Activated CD4-positive, alpha-beta T cell treated with anti-CD3 and anti-CD28 coated beads, Interleukin-2, amount 50 U/mL, for 48 hours (primary cell): ENCODE data around the gene CASQ2.

Source experiments
- DNase-seq, 2 experiments: peaks; one replicate each; pipeline ENCODE4 v3.0.0-alpha.2; 2020

Gene CASQ2

DNA sequence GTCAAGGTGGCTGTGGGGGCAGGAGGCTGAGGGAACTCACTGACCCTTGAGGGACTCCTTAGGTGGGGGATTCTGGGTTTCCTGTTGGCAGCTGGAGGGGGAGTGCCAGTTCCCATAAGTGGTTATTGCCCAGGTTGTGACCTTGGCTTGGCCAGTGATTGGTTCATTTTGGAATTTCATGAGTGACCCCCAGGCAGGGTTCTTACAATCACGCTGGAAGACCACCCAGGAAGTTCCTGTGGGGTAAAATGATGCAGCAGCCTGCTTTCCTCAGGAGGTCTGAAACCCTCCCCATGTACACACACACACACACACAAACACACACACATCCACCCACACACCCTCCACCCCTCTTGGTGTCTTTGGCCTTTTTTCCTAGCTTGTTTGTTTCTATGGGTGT is 109.9 kb downstream of the CASQ2 start:
- no peak for DNase-seq

DNA sequence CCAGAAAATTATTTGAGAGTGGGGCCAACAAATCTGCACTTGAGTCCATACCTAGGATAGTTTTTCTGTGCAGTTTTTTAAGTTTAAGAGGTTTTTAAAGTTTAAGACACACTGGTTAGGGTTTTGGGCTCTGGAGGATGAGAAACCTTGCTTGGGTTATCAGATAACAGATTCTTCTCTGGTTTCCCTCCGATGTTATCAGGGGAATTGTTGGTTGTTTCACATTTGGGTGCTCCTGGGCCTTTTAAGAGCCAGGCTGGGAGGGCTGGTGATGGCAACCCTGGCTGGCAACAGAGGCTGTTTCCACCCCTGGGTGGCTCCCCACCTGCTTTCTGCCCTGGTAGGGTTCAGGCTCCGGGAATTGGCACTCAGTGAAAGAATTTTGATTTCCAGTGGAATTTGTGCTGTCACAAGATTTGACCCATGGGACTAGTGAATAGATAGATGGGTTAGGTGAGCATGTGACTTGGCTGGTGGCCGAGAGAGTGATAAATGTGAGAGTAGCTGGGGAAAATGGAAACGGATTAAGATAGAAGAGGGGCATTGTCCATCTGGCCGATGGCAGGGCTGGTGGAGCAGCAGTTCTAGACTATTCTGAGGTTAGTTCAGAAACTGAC is 111.9 kb downstream of the CASQ2 start:
- DNase-seq, result no peak

DNA sequence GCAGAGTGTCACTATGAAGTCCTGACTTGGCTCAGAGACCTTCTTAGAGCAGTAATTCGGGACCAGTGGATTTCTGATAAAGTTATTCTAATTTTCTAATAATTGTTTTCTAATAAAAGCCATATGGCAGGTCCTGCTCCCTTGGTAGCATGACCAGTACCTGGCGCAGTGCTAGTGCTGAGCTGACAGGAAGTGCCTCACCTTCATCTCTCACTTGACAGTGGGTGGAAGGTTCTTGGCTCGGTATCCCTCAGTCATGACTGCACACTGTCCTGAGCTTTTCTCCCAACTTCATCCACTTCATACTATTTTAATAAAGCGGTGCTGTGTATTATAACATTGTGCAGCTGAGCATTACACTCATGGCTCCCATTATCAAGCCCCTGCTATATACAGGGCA is 112.6 kb downstream of the CASQ2 start:
- DNase-seq, result no peak

DNA sequence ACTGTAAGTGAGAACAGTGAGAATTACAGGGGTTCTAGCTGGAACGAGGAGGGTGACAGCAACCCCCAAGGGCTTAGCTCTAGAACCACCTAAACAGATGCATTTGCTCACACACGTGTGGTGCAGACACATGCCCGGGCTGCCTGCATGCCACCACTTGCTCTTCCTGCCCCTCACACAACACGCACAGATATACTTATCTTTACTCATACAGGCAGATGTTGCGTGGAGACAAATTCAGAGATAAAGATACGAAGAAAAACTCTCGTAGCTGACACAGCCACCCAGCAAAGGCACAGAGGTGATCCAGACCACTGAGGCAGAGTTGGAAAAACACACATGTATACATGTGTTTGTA is 113.2 kb downstream of the CASQ2 start:
- DNase-seq, result no peak

DNA sequence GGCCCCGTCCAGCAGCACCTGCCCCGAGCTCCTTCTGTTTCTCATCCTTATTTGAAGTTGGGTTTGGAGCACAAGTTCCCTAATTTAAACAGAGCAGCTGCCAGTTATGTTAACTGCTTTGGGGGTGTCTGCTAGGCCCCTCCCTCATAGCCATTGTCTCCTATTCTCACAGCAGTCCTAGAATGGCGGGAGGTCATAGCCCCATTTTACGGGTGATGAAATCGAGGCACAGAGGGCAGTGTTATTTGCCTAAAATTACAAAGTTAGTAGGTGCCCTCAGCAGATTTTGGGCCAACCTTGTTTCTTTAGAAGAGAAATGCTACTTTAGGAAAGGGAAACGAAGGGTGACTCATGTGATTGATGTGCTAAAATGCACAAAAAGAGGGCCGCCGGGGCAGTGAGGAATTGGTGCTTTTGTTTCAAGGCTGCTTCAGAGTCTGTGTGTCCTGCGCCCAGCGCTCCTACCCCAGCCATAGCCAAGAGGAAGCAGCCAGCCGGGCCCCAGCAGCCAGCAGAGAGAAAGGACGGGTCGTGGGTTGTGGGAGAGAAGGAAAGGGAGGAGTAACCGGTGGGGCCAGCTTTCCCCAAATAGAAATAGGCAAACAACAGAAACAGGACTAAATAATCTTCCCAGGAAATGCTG is 113.7 kb downstream of the CASQ2 start:
- no peak for DNase-seq

DNA sequence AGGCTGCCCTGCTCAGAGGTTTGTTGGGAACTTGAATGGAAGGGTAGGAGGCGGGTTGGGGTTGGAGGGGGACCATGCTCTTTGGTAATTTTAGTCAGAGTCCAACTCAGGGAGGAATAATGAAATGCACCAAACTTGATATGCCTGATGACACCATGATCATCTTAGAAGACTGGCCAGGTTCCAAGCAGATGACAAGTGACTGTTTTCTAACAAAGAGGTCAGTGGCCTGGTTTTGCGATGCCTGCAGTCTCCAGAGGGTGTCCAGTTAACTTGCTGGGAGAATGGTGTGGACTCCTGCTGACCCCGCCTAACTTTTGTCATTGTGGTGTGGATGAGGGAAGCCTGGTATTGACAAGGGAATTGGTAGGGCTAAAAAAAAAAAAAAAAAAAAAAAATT is 114.4 kb downstream of the CASQ2 start:
- DNase-seq, result no peak

DNA sequence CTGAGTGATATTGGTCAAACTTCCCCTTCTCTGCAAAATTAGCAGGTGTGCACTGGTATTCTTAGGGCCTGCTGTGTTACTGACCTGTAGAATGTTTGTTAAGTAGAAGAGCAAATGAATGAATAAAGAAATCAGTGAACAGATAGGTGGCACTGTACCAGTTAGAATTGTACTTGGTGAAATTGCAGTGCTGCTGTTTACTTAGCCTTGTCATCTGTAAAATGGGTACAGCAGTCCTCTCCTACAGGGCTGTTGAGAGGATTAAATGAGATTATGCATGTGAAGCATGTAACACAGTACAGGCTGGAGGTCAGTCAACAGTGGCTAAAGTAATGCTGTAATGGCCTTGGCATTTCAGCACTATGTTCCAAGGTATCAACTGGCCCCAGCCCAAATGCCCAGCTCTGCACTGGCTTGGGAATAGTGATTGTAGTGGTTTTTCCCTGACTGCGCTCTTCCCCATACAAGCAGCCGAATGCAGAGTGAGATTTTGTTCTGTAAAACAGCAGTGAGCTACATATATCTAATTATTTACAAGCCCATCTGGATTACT is 116.2 kb downstream of the CASQ2 start:
- DNase-seq, result no peak

DNA sequence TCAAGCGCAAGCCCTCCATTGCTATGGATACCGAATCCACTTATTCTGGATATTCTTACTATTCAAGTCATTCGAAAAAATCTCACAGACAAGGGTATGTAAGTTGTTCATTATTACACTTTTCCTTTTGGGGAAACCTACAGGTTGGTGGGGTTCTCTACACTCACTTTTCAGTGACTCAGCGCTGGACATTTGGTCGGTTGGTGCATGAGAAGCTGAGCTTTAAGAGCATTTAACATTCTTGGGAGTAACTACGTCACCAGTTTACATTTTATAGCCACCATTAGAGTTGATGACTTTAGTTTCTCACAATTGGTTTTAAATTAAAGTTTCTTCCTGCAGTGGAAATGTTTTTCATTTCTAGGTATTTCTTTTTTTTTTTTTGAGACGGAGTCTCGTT is 117.1 kb downstream of the CASQ2 start:
- DNase-seq, result no peak

DNA sequence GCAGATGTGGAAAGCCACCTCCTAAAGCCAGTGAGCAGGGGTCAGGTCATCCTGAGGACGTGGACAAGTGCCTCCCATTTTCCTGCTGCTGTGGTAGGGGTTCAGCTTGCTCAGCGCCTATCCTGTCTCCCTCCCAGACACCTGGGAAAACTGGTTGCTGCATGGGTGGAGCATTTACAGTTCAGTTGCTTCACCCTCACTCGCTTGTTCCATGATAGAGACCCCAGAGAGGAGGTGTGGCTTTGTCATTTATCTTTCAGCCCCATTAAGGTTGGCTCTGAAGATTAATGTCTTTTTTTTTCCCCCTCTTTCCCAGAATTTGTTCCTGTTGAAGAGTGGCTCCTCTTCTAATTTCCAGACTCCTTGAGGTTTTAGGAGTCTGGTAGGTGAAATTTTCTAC is 117.6 kb downstream of the CASQ2 start:
- DNase-seq, result no peak
